Measurements from ENCODE around the gene ZNF106. TPM values are rescaled to one million over a fixed set of nuclear protein-coding genes. Genes with fewer than 3 reads are reported as not detected.

Gene ZNF106
- total RNA-seq, 2 experiments from 2014 or later = 52.9 to 62.7 TPM

DNA sequence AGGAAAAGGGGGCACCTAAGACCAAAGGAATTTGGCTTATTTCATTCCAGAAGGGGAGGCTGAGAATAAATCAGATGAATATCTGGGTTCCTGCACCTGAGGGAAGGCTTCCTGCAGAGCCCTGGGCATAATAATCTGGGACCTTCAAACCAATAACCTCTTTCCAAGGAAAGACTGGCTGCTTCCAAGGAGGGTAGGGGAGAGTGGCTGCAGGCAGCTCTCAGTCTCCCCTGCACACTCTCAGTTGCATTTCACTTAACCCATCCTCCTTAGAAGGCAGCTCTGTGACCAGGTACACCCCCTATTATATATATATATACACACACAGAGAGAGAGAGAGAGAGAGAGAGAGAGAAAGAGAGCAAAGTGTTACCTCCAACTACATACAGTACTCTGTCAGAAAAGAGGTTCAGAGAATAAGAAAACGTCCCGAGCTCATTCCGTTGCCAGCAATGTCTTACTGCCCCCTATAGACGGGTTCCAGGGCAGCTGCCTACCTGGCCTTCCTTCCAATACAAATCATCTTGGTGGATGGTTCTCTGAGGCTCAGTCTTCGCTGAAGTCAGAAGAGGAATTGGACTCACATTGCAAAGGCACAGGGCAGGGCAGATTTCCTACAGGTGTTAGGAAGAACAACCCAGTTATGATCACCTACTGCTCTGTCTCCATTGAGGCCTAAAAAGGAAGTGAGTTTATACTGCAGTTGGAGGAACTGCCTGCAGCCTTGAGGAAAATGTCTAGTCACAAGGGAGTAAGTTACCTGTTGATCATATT is 105.5 kb downstream of the ZNF106 start:
- no peak overlapping the region for H3K27ac Mint-ChIP-seq
- H3K9me3 Mint-ChIP-seq (ENCODE audit: low read depth) = no peaks in the 10 kb centered on the region
- no peaks in the 10 kb centered on the region for H3K36me3 Mint-ChIP-seq (ENCODE audit: low read depth)
- H3K4me1 Mint-ChIP-seq = no peaks in the 10 kb centered on the region
- no peaks in the 10 kb centered on the region for H3K27me3 Mint-ChIP-seq
- ATAC-seq (peak; percentile 75), DNase-seq (peak; percentile 62)
- intact Hi-C loops (cut with DNase I, micrococcal nuclease) = loop anchor here in 1 of 2 experiments (10.0 kb wide), 1 partner anchor 231 kb away; the partner anchor contains the start of gene PLA2G4F
- POLR2A ChIA-PET = no interaction called here
- H3K4me3 Mint-ChIP-seq = no peak overlapping the region
- CTCF ChIA-PET = interaction anchor here (0.5 to 1.7 kb wide), 11 partner anchors 9 to 302 kb away, joined by 3 to 7 read pairs (median 4); no protein-coding TSS in a partner anchor

DNA sequence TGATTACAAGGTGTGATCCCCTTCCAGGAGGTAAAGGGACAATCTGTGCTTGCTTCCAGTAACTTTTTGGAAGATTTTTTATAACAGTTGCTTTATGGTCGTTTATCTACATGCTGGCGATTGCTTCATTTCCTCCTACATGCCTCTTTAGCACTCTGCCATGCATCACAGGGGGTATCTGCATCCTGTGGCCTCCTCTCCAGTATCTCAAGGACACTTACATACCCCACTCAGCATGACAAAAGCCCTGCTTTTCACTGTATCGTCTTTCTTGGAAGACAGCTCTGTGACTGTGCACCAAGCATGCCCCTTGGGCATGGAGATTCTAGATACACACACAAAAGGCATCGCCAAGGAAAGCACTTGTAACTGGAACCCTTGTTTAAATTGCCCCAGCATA is 106.3 kb downstream of the ZNF106 start:
- no peaks in the 10 kb centered on the region for H3K36me3 Mint-ChIP-seq (ENCODE audit: low read depth)
- no peaks in the 10 kb centered on the region for H3K27me3 Mint-ChIP-seq
- CTCF ChIA-PET = interaction anchor here (0.5 to 1.7 kb wide), 11 partner anchors 8 to 301 kb away, joined by 3 to 7 read pairs (median 3); no protein-coding TSS in a partner anchor
- no peaks in the 10 kb centered on the region for H3K4me1 Mint-ChIP-seq
- POLR2A ChIA-PET = no interaction called here
- ATAC-seq (no peak), DNase-seq (no peak)
- no peak overlapping the region for H3K27ac Mint-ChIP-seq
- no peak overlapping the region for H3K4me3 Mint-ChIP-seq
- no peaks in the 10 kb centered on the region for H3K9me3 Mint-ChIP-seq (ENCODE audit: low read depth)
- intact Hi-C loops (cut with DNase I, micrococcal nuclease) = loop anchor here in 1 of 2 experiments (10.0 kb wide), 1 partner anchor 230 kb away; the partner anchor contains the start of gene PLA2G4F

DNA sequence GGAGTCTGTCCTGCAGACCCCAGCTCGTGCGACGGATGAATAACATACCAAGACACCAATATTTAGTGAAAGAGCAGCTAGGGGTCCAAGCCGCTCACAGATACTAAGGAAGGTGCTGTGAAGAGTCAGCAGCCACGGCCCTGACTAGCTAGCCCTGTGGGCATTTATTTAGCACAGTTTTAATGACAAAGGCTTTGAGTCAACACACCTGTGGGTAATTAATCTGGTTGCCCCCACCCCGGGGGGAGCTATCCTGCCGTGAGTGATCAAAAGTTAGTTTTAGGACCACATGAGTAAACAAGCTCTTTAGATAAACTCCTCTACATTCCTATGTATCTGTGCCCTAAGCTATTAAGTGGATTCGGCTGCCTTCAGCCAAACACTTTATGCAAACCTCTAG is 112.9 kb downstream of the ZNF106 start:
- ChIA-PET POLR2A (no interaction called here), CTCF (interaction anchor here (0.7 to 1.9 kb wide), 2 partner anchors 9 to 13 kb away, joined by 3 to 6 read pairs; no protein-coding TSS in a partner anchor)
- no peaks in the 10 kb centered on the region for H3K4me1 Mint-ChIP-seq
- H3K9me3 Mint-ChIP-seq (ENCODE audit: low read depth) = peaks cover 9% of the 10 kb centered on the region
- no peak for ATAC-seq
- no peak overlapping the region for H3K4me3 Mint-ChIP-seq
- DNase-seq = no peak
- H3K27ac Mint-ChIP-seq = no peak overlapping the region
- intact Hi-C loops (cut with DNase I, micrococcal nuclease) = no loop called here
- H3K27me3 Mint-ChIP-seq = no peaks in the 10 kb centered on the region
- H3K36me3 Mint-ChIP-seq (ENCODE audit: low read depth) = peaks cover 3% of the 10 kb centered on the region

DNA sequence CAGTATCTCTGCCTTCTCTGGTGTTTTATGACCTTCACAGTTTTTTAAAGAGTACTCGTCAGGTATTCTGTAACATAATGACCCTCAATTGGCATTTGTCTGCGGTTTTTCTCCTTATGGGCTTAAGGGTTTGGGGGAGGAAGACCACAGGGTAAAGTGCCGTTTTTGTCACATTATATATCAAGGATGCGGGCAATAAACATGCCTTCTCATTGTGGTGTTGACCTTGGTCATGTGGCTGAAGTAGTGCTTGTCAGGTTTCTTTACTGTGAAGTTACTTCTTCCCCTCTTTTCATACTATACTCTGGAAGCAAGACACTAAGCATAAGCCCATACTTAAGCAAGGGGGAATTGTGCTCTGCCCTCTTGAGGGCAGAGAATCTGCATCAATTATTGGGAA is 115.0 kb downstream of the ZNF106 start:
- CTCF ChIA-PET = interaction anchor here (1.8 to 1.9 kb wide), 2 partner anchors 9 to 11 kb away, joined by 6 to 7 read pairs; no protein-coding TSS in a partner anchor
- no peak overlapping the region for H3K4me3 Mint-ChIP-seq
- H3K27me3 Mint-ChIP-seq = no peaks in the 10 kb centered on the region
- peaks cover 3% of the 10 kb centered on the region for H3K36me3 Mint-ChIP-seq (ENCODE audit: low read depth)
- intact Hi-C loops (cut with DNase I, micrococcal nuclease) = no loop called here
- ATAC-seq = no peak
- H3K4me1 Mint-ChIP-seq = no peaks in the 10 kb centered on the region
- H3K27ac Mint-ChIP-seq = no peak overlapping the region
- DNase-seq = no peak
- POLR2A ChIA-PET = no interaction called here
- H3K9me3 Mint-ChIP-seq (ENCODE audit: low read depth) = peaks cover 9% of the 10 kb centered on the region

DNA sequence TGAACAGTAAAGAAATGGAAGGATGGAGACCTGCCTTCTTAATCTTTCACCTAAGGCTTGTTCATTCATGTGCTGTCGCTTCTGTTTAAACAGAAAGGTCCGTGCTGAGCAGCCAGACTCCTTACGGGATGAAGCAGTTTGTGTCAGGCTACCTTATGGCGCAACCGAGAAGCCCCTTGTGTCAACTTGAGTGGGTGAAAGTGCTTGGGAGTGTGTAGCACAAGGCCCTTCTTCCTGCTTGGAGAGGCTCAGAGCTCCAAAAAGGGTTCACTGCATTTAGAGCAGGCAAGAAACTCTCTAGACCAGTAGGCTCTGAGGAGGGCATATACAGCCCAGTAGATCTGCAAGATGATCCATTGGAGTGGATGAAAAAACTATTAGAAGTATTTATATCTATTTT is 115.7 kb downstream of the ZNF106 start:
- ChIA-PET CTCF (interaction anchor here (1.8 kb wide), 1 partner anchor 10 kb away, joined by 7 read pairs; no protein-coding TSS in a partner anchor), POLR2A (no interaction called here)
- no peak overlapping the region for H3K27ac Mint-ChIP-seq
- intact Hi-C loops (cut with DNase I, micrococcal nuclease) = no loop called here
- ATAC-seq = no peak
- H3K27me3 Mint-ChIP-seq = no peaks in the 10 kb centered on the region
- no peaks in the 10 kb centered on the region for H3K4me1 Mint-ChIP-seq
- peaks cover 3% of the 10 kb centered on the region for H3K36me3 Mint-ChIP-seq (ENCODE audit: low read depth)
- no peak overlapping the region for H3K4me3 Mint-ChIP-seq
- H3K9me3 Mint-ChIP-seq (ENCODE audit: low read depth) = peaks cover 9% of the 10 kb centered on the region
- DNase-seq = no peak

DNA sequence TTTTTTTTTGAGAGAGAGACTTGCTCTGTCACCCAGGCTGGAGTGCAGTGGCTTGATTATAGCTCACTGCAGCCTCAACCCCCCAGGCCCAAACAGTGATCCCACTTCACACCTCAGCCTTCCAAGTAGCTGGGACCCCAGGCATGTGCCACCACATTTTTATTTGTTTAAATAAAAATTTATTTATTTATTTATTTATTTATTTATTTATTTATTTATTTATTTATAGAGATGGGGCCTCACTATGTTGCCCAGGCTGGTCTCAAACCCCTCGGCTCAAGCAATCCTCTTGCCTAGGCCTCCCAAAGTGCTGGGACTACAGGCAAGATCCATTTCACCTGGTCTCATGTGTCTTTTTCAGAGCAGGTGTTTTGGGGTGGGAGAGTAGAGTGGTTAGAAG is 116.1 kb downstream of the ZNF106 start:
- Mint-ChIP-seq H3K27ac (no peak overlapping the region), H3K36me3 (ENCODE audit: low read depth) (peaks cover 3% of the 10 kb centered on the region), H3K4me1 (no peaks in the 10 kb centered on the region), H3K4me3 (no peak overlapping the region), H3K27me3 (no peaks in the 10 kb centered on the region), H3K9me3 (ENCODE audit: low read depth) (peaks cover 9% of the 10 kb centered on the region)
- DNase-seq (no peak), ATAC-seq (no peak)
- ChIA-PET POLR2A (no interaction called here), CTCF (interaction anchor here (1.8 kb wide), 1 partner anchor 10 kb away, joined by 7 read pairs; no protein-coding TSS in a partner anchor)
- intact Hi-C loops (cut with DNase I, micrococcal nuclease) = no loop called here

DNA sequence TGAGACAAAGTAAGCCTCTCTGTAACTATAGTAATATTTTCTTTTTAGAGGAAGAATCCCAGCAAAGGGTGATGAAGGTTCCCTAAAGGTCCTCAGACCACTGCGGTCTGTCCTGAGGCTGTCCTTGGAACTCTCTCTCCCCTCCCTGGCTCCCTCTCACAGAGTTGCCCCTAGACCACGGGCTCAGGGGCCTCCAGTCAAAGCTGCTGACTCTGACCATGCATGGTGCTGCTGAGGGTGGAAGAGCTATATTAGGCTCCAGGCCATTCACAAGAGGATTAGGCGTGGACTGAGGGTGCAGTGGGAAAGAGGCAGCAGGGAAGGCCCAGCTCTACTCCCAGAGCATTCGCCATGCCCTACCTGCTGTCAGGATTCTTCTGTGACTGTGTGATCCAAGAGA is 117.0 kb downstream of the ZNF106 start:
- H3K27me3 Mint-ChIP-seq = no peaks in the 10 kb centered on the region
- no peak overlapping the region for H3K4me3 Mint-ChIP-seq
- intact Hi-C loops (cut with DNase I, micrococcal nuclease) = no loop called here
- peaks cover 3% of the 10 kb centered on the region for H3K36me3 Mint-ChIP-seq (ENCODE audit: low read depth)
- ATAC-seq = no peak
- H3K27ac Mint-ChIP-seq = no peak overlapping the region
- no peak for DNase-seq
- CTCF ChIA-PET = interaction anchor here (0.6 to 1.8 kb wide), 3 partner anchors 11 to 290 kb away, joined by 3 to 7 read pairs (median 3); no protein-coding TSS in a partner anchor
- no peaks in the 10 kb centered on the region for H3K4me1 Mint-ChIP-seq
- H3K9me3 Mint-ChIP-seq (ENCODE audit: low read depth) = peaks cover 9% of the 10 kb centered on the region
- POLR2A ChIA-PET = no interaction called here

DNA sequence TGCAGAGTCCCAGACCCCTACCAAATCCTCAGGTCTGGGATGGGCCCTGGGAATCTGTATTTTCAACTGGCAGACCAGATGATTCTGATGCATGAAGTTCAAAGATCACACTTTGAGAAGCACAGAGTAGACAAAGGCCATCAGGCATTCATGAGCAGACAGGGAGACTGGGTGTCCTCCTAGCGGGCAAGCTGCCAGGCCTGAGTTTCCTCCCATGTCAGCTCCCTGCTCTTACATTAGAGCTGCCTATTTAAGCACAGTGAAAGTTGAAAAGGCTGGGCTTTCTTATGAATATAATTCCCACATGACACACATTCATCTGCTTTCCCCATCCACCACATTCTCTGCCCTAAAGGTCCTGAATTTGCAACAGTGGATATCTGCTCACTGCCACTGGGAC is 117.7 kb downstream of the ZNF106 start:
- peaks cover 7% of the 10 kb centered on the region for H3K9me3 Mint-ChIP-seq (ENCODE audit: low read depth)
- no peaks in the 10 kb centered on the region for H3K4me1 Mint-ChIP-seq
- intact Hi-C loops (cut with DNase I, micrococcal nuclease) = no loop called here
- no peak for DNase-seq
- no peak overlapping the region for H3K27ac Mint-ChIP-seq
- no peak for ATAC-seq
- ChIA-PET POLR2A (no interaction called here), CTCF (no interaction called here)
- H3K36me3 Mint-ChIP-seq (ENCODE audit: low read depth) = no peaks in the 10 kb centered on the region
- H3K4me3 Mint-ChIP-seq = no peak overlapping the region
- no peaks in the 10 kb centered on the region for H3K27me3 Mint-ChIP-seq

DNA sequence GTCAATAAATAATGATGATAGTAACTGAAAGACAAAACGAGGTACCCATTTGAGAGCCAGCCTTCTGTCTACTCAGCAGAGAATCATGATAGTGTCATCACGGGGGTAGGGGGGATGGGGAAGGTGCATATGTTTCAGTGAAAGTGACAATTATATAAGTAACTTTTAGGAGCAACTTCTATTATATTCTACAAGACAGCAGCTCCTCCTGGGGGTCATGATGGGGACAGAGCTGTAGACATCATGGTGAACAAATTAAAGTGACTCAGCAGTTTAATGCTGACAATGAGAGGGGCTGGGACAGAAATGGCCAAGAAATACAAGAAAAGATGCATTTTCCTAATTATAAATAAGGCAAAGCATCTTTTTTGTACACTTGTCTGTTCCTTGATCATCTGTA is 119.8 kb downstream of the ZNF106 start:
- no peak overlapping the region for H3K27ac Mint-ChIP-seq
- CTCF ChIA-PET = interaction anchor here (0.7 kb wide), 1 partner anchor 37 kb away, joined by 3 read pairs; no protein-coding TSS in a partner anchor
- DNase-seq (peak; percentile 16), ATAC-seq (peak; percentile 42)
- POLR2A ChIA-PET = no interaction called here
- intact Hi-C loops (cut with DNase I, micrococcal nuclease) = no loop called here
- H3K4me3 Mint-ChIP-seq = no peak overlapping the region
- H3K27me3 Mint-ChIP-seq = no peaks in the 10 kb centered on the region
- H3K4me1 Mint-ChIP-seq = no peaks in the 10 kb centered on the region
- H3K36me3 Mint-ChIP-seq (ENCODE audit: low read depth) = no peaks in the 10 kb centered on the region
- no peaks in the 10 kb centered on the region for H3K9me3 Mint-ChIP-seq (ENCODE audit: low read depth)

DNA sequence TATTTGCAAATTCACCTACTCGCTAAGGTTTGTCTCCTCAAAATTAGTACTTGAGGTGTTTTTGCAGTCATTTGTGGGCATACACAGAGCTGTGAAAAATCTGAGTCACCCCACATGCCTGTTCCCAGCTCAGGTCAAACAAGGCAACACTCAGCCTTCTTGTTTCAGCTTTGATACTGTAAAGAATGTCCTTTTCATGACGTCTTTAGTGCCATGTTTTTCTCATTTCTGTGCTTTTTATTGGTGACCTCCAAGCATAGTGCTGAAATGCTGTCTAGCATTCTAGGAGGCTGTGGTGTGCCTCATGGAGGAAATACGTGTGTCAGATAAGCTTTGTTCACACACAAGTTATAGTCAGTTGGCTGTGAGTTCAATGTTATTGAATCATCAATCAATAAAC is 122.8 kb downstream of the ZNF106 start:
- no peaks in the 10 kb centered on the region for H3K4me1 Mint-ChIP-seq
- H3K9me3 Mint-ChIP-seq (ENCODE audit: low read depth) = no peaks in the 10 kb centered on the region
- no peak for DNase-seq
- intact Hi-C loops (cut with DNase I, micrococcal nuclease) = no loop called here
- no peaks in the 10 kb centered on the region for H3K36me3 Mint-ChIP-seq (ENCODE audit: low read depth)
- no peak overlapping the region for H3K27ac Mint-ChIP-seq
- ATAC-seq = no peak
- CTCF ChIA-PET = interaction anchor here (0.8 to 1.3 kb wide), 3 partner anchors 10 to 48 kb away, joined by 3 to 4 read pairs (median 3); no protein-coding TSS in a partner anchor
- POLR2A ChIA-PET = no interaction called here
- H3K4me3 Mint-ChIP-seq = no peak overlapping the region
- H3K27me3 Mint-ChIP-seq = no peaks in the 10 kb centered on the region

DNA sequence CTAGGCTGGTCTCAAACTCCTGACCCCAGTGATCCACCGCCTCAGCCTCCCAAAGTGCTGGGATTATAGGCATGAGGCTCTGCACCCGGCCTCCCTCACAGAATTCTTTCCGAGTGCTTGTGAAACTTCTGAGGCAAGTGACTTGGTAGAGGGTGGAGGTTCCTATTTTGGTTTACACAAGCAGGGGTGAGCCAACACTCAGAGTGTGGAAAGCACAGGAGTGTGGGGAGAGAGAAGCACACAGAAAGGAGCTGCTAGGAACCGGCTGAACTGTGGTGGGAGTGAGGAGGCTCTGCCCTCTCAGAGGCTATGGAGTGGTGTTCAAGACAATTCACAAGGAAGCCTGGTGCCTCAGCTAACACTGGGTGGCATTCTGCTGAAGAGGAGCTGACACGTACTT is 123.9 kb downstream of the ZNF106 start:
- Mint-ChIP-seq H3K9me3 (ENCODE audit: low read depth) (no peaks in the 10 kb centered on the region), H3K4me3 (no peak overlapping the region), H3K27ac (no peak overlapping the region), H3K36me3 (ENCODE audit: low read depth) (no peaks in the 10 kb centered on the region), H3K27me3 (no peaks in the 10 kb centered on the region), H3K4me1 (no peaks in the 10 kb centered on the region)
- no peak for ATAC-seq
- POLR2A ChIA-PET = no interaction called here
- DNase-seq = no peak
- intact Hi-C loops (cut with DNase I, micrococcal nuclease) = no loop called here
- CTCF ChIA-PET = interaction anchor here (0.6 to 1.3 kb wide), 3 partner anchors 17 to 268 kb away, joined by 3 to 4 read pairs (median 4); no protein-coding TSS in a partner anchor

Measured in activated CD4-positive, alpha-beta T cell treated with anti-CD3 and anti-CD28 coated beads for 36 hours (primary cell).